PC-9 (cell line): Measurements from ENCODE around the gene PLXDC1.

Source experiments
- CTCF ChIP-seq: fragments of 200-600 bp; sonication (generic); conservative IDR thresholded peaks from 2 replicates; pipeline ENCODE4 v1.6.1; 2017; ENCODE audit warnings: mixed run types, antibody characterized with exemption, mild to moderate bottlenecking, moderate library complexity
- EZH2 ChIP-seq: fragments of 200-600 bp; sonication (generic); IDR thresholded peaks from 2 replicates; pipeline ENCODE4 v1.8.0; 2017; ENCODE audit warnings: antibody characterized with exemption, low read depth

DNA sequence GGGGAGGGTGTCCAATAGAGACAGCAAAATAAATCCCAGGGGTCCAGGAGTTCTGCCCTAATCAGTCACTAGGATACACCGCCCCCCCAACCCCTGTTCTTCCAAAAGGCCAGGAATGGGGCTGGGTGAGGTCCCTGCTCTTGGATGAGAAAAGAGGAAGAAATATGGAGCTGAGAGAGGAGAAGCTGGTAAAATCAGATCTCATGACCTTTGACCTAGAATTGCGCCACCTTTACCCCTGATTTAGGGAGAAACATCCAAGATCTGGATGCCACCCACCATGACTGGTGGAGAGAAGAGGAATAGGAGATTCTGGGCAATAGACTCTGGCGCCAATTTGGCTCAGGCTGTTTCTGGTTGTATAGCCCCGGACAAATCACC lies 46.7 kb upstream of the PLXDC1 start:
- no peak for TF ChIP-seq CTCF
- no peak for TF ChIP-seq EZH2
